ENCODE data around the gene TRIM63.

The TRIM63 gene

GRCh38 chr1:26060832-26061574 lies 6.4 kb downstream of the TRIM63 start:
- H3K4me1 ChIP-seq (ENCODE audit: control insufficient read depth, insufficient read depth, low read length), result no peaks in the 10 kb centered on the region
- CTCF ChIA-PET, result interaction anchor here (0.6 to 1.4 kb wide), 2 partner anchors 84 to 244 kb away, joined by 4 to 8 read pairs; no protein-coding TSS in a partner anchor
- POLR2A ChIA-PET, result no interaction called here

More at GRCh38 chr1:26060832-26061574, 6.4 kb downstream of the TRIM63 start:
- H3K27ac ChIP-seq (ENCODE audit: extremely low read depth, low read depth, low read length), result no peak overlapping the region
- TF ChIP-seq ZNF677 (tag by site-specific recombination; IDR thresholded peaks at IDR 0.05) (no peak), ZNF549 (tag by site-specific recombination; IDR thresholded peaks at IDR 0.05) (no peak), HIC1 (tag by site-specific recombination; IDR thresholded peaks at IDR 0.05) (no peak), KLF1 (tag by site-specific recombination; IDR thresholded peaks at IDR 0.05) (no peak), ZNF280D (tag by site-specific recombination; IDR thresholded peaks at IDR 0.05) (no peak), ZNF221 (tag by site-specific recombination; IDR thresholded peaks at IDR 0.05; ENCODE audit: borderline replicate concordance) (no peak), ZNF837 (tag by site-specific recombination; IDR thresholded peaks at IDR 0.05) (no peak), ZNF391 (tag by site-specific recombination; IDR thresholded peaks at IDR 0.05; ENCODE audit: borderline replicate concordance, low read depth) (no peak)
- TF ChIP-seq, protein P1, sequence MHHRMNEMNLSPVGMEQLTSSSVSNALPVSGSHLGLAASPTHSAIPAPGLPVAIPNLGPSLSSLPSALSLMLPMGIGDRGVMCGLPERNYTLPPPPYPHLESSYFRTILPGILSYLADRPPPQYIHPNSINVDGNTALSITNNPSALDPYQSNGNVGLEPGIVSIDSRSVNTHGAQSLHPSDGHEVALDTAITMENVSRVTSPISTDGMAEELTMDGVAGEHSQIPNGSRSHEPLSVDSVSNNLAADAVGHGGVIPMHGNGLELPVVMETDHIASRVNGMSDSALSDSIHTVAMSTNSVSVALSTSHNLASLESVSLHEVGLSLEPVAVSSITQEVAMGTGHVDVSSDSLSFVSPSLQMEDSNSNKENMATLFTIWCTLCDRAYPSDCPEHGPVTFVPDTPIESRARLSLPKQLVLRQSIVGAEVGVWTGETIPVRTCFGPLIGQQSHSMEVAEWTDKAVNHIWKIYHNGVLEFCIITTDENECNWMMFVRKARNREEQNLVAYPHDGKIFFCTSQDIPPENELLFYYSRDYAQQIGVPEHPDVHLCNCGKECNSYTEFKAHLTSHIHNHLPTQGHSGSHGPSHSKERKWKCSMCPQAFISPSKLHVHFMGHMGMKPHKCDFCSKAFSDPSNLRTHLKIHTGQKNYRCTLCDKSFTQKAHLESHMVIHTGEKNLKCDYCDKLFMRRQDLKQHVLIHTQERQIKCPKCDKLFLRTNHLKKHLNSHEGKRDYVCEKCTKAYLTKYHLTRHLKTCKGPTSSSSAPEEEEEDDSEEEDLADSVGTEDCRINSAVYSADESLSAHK (tag by site-specific recombination; IDR thresholded peaks at IDR 0.05), result no peak
- TF ChIP-seq, protein P2, sequence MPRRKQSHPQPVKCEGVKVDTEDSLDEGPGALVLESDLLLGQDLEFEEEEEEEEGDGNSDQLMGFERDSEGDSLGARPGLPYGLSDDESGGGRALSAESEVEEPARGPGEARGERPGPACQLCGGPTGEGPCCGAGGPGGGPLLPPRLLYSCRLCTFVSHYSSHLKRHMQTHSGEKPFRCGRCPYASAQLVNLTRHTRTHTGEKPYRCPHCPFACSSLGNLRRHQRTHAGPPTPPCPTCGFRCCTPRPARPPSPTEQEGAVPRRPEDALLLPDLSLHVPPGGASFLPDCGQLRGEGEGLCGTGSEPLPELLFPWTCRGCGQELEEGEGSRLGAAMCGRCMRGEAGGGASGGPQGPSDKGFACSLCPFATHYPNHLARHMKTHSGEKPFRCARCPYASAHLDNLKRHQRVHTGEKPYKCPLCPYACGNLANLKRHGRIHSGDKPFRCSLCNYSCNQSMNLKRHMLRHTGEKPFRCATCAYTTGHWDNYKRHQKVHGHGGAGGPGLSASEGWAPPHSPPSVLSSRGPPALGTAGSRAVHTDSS (tag by site-specific recombination; IDR thresholded peaks at IDR 0.05), result no peak
- no peak overlapping the region for H3K4me3 ChIP-seq (ENCODE audit: low read depth, low read length)
- no peaks in the 10 kb centered on the region for H3K36me3 ChIP-seq (ENCODE audit: control insufficient read depth in 2 of 2, insufficient read depth in 1 of 2, low read length in 2 of 2)
- H3K9me3 ChIP-seq (ENCODE audit: control insufficient read depth, insufficient read depth, low read depth, low read length), result no peaks in the 10 kb centered on the region
